OCI-LY3 (cell line): Measurements from ENCODE around the gene ESYT2.

Source experiments
- CTCF ChIP-seq: fragments of 200-600, 300-600 bp; sonication (generic); IDR thresholded peaks from 2 replicates; pipeline ENCODE4 v1.5.1; 2014; ENCODE audit warnings: antibody characterized with exemption, low read length, low read depth
- EZH2phosphoT487 ChIP-seq: fragments of 200-600 bp; shearing (Covaris generic); IDR thresholded peaks from 2 replicates; pipeline ENCODE4 v1.6.1; 2018; ENCODE audit warnings: antibody characterized with exemption, mixed run types, low read depth

GRCh38 chr7:158767707-158768106 lies 61.6 kb downstream of the ESYT2 start:
- TF ChIP-seq CTCF (no peak), EZH2phosphoT487 (no peak)
